OCI-LY3 (cell line): ENCODE results near the gene PELI2.

Experiments
- EZH2phosphoT487 ChIP-seq: fragments of 200-600 bp; shearing (Covaris generic); IDR thresholded peaks from 2 replicates; pipeline ENCODE4 v1.6.1; 2018; ENCODE audit warnings: antibody characterized with exemption, mixed run types, low read depth
- TF ChIP-seq, protein P1 (sequence below): fragments of 200-600, 300-600 bp; sonication (generic); IDR thresholded peaks from 2 replicates; pipeline ENCODE4 v1.5.1; 2014; ENCODE audit warnings: antibody characterized with exemption, low read length, low read depth

DNA sequence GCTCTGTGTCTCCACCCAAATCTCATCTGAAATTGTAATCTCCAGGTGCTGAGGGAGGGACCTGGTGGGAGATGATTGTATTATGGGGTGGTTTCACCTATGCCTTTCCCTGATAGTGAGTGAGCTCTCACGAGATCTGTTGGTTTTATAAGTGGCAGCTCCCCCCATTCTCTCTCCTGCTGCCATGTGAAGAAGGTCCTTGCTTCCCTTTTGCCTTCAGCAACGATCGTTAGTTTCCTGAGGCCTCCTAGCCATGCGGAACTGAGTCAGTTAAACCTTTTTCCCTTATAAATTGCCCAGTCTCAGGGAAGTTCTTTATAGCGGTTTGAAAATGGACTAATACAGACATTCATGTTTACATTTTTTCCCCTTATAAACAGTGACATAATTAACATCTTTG is 36.1 kb downstream of the PELI2 start:
- TF ChIP-seq, protein P1, sequence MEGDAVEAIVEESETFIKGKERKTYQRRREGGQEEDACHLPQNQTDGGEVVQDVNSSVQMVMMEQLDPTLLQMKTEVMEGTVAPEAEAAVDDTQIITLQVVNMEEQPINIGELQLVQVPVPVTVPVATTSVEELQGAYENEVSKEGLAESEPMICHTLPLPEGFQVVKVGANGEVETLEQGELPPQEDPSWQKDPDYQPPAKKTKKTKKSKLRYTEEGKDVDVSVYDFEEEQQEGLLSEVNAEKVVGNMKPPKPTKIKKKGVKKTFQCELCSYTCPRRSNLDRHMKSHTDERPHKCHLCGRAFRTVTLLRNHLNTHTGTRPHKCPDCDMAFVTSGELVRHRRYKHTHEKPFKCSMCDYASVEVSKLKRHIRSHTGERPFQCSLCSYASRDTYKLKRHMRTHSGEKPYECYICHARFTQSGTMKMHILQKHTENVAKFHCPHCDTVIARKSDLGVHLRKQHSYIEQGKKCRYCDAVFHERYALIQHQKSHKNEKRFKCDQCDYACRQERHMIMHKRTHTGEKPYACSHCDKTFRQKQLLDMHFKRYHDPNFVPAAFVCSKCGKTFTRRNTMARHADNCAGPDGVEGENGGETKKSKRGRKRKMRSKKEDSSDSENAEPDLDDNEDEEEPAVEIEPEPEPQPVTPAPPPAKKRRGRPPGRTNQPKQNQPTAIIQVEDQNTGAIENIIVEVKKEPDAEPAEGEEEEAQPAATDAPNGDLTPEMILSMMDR: no peak
- no peak for TF ChIP-seq EZH2phosphoT487
